ENCODE results near the gene WWOX.

Gene WWOX

GRCh38 chr16:78147911-78148401 is 48.5 kb downstream of the WWOX start:
- DNase-seq, result no peak

- no peak for DNase-seq
These were observed 50.8 kb downstream of the WWOX start for GRCh38 chr16:78150233-78150632.

- no peak for DNase-seq
These were observed 55.4 kb downstream of the WWOX start for GRCh38 chr16:78154729-78155461.

DNA sequence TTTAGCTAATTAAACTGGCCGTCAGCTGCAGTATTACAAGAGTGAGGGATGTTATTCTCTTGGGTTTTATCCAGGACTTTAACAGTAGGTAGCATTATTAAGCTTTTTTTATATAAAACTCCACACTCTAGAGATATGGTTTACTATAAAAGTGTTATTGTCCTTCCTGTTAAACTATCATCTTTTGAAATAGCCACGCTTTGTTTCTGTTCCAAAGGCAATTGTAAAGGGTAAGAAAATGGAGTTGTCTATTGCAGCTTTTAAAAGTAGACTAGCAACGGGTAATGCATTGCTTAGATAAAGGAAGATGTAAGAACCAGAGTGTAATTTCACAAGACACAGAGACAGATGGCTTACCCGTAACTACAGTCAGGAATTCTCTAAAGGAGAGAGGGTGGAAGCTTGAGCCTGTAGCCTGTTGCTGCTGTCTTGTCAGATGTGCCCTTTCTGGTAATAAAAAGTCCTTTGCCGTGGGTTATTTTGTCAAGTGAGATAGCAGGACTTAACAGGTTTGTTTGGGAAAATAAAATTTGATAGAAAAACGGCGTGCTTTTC is 56.4 kb downstream of the WWOX start:
- no peak for DNase-seq

DNA sequence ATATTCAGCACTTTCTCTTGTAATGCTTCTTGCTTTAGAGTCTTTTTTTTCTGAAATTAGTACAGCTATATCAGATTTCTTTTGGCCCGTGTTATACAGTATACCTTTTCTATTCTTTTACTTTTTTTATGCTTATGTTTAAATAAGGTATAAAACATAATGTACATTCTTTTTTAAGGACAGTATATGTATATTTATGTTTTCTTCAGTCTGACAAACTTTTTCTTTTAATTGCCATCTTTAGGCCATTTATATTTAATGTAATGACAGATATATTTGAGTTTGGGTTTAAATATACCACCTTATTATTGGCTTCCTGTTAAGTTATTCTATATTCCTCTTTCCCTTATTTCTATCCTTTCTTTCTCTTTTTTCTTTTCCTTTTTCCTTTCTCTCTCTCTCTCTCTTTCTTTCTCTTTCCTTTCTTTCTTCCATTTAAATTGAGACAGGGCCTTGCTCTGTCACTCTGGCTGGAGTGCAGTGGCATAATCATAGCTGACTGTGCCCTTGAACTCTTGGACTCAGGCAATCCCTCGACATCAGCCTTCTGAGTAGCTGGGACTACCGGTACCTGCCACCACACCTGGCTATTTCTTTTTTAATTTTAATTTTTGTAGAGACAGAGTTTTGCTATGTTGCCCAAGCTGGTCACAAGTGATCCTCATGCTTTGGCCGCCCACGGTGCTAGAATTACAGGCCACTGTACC is 61.7 kb downstream of the WWOX start:
- no peak for DNase-seq

DNA sequence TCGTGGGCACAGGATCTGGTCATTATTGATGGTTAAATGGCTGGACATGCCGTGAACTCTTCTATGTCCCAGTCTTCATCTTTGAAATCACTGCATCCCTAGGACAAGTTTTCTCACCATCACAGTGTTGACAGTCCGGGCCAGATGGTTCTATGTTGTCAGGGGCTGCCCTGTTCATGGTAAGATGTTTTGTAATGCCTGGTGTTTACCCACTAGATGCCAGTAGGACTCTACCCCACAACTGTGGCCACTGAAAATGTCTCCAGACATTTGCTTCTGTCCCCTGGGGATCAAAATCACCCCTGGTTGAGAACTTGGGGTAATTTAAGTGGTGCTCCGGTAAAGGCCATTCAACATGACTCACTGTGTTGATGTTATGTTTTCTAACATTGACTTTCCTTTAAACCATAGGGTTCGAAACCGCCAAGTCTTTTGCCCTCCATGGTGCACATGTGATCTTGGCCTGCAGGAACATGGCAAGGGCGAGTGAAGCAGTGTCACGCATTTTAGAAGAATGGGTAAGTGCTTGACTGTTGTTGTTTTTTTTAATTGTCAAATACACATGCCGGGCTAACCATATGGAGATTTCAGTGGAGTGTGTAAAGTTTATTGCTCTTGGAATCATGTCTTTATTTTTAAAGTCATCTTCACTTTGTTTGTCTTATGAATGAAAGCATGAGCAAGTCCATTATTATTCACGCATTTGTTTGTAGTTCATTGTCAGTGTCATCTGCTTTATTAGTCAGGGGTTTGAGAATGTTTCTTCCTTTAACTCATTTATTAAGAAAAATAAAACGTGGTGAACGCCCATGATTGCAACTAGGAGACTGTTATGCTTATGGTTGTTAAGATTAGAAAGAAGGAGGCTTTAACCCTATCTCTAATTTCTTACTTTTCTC is 64.6 kb downstream of the WWOX start:
- no peak for DNase-seq

GRCh38 chr16:78170494-78170933 is 71.1 kb downstream of the WWOX start:
- DNase-seq, result no peak

DNA sequence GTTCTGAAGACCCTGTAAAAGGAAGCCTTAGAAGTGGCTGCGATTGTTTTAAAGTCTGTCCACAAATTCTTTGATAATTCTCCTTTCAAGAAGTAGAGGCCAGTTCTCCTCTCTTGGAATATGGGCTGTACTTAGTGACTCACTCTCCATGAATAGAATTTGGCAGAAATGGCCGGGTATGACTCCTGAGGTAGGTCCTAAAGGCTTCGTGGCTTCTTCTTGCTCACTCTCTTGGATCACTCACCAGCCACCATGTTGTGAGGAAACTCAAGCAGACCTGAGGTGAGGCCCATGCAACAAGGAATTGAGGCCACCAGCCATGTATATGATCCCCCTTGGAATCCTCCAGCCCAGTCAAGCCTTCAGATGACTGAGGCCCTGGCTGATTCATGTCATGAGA is 75.8 kb downstream of the WWOX start:
- no peak for DNase-seq

DNA sequence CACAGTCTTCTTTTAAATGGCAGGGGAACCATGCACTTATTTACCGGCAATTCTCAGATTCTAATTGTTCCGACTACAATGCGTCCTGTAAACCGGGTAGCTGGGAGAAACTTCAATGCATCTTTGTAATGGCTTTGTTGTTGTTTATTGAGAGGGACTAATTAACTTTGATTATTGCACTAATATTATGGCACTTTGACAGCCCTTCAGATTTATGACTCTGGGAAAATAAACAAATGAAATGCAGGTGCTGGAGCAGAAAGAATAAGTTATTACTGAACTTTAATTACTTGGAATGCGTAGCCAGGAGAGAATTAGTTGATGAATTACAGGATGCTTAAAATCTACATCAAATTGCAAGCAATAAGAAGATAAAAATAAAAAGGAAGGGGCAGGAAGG is 77.0 kb downstream of the WWOX start:
- no peak for DNase-seq

GRCh38 chr16:78177218-78177617 is 77.8 kb downstream of the WWOX start:
- DNase-seq, result no peak

DNA sequence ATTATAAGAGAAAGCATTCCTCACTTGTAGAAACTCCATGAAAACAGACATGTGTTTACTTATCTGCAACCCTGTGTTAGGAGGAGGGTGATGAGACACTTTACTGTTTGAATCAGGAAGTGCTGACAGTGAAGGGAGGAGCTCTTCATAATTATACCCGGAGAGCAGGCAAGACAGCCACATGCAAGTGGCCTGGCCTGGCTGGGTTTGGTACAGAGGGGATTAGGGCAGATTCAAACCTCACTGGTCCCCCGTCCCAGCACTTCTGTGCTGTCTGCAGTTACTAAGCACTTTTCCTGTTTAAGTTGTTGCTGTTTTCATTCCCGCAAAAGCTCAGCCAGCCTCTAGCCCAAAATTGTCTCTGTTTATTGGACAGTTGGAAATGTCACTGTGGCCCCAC is 78.5 kb downstream of the WWOX start:
- DNase-seq, result no peak

DNA sequence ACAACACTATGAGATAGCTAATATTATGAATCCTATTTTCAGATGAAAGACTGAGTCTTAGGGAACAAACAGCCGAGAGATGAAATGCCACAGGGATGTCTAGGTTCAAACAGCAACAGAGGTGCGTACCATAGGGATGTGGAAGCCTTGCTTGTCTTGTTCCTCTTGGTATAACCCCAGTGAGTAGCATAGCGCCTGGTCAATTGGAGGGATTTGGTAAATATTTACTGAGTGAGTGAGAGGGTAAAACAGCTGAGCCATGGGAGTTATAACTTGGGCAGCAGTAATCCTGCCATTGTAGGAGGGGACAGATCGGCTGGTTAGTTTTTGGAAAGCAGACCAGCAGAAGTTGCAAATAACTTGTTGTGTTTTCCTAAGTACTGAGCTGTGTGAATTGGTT is 80.2 kb downstream of the WWOX start:
- no peak for DNase-seq

DNA sequence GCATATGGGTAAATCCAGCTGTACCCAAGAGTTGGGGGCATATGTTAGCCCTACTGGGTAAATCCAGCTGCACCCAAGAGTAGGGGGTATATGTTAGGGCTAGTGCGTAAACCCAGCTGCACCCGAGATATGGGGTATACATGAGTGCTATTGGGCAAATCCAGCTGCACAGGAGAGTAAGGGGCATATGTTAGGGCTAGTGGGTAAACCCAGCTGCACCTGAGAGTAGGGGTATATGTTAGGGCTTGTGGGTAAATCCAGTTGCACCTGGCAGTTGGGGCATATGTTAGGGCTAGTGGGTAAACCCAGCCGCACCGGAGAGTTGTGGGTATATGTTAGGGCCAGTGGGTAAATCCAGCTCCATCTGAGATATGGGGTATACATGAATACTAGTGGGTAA is 80.9 kb downstream of the WWOX start:
- no peak for DNase-seq

GRCh38 chr16:78183437-78184237 is 84.2 kb downstream of the WWOX start:
- no peak for DNase-seq

DNA sequence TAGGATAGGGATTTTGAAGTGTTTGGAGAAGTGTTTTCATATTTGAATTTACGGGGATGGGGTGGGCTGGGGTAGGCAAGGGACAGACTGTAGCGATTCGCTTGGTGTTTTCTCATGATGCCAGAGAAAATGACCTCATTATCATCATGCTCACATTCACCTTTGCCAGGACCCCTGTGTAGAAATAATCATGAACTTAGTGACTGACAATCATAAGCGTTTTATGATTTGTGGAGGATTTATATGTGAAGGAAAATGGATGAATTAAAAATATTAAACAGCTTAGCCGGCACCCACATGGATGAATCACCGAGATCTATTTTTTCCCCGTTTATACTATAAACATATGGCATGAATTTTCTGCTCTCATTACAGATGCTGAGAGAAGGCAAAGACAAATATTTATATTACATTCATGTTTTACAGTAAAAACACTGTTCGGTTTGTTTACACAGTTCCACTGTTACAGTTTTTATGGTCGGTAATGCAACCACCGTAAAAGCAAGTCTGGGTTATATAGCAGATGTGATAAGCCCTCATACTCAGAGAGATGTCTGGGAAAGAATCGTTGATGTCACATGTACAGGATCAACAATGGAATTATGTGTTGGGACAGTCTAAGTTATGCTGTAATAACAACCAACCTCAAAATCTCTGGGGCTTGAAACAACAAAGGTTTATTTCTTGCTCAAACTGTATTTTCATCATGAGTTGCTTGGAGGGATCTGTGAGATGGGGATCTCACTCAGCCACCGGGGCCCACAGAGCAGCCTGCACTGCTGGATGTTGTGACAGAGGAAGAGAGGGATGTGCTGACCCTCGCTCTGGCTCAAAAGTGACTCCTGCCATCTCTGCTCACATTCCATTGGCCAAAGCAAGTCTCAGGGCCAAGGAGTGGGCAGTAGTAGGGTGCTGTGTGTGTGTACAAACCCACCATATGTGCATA is 85.1 kb downstream of the WWOX start:
- no peak for DNase-seq

DNA sequence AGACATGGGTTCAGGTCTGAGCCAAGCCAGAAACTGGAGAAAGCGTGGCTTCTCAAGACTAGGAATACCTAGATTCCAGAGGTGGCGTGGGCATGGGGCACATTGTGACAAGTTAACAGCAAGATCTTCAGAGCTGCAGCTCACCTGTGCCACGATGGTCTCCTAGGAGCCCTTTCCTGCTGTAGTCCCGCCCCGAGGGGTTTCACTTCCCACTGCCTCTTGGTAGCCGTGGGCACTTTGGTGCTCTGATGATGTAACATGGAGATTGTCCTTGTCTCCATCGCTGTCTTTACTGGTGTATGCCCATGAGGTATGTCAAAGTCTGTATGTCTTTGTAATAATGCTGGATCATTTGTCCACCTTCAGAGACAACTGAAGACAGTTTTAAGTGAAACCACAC is 89.7 kb downstream of the WWOX start:
- DNase-seq, result no peak

- no peak for DNase-seq
These were observed 93.5 kb downstream of the WWOX start for GRCh38 chr16:78192734-78193488.

GRCh38 chr16:78194948-78195347 is 95.5 kb downstream of the WWOX start:
- no peak for DNase-seq

- DNase-seq, result no peak
These were observed 96.3 kb downstream of the WWOX start for GRCh38 chr16:78195797-78196196.

- DNase-seq, result no peak
These were observed 97.0 kb downstream of the WWOX start for GRCh38 chr16:78196502-78196901.
